Bronchial epithelial cell (primary cell): ENCODE data around the gene IGFBP4. TPM values are rescaled to one million over a fixed set of nuclear protein-coding genes. Genes with fewer than 3 reads are reported as not detected.
"Not testable (repeated sequence)": the region's sequence is repeated elsewhere in the genome, so short reads cannot be mapped to it uniquely, and the experiment has no call there.

Experiments used
- DNase-seq: peaks from one replicate; pipeline ENCODE4 v3.0.0-alpha.2; 2010; ENCODE audit warnings: low read depth
- FAIRE-seq: peaks from 2 replicates; lab custom pipeline; 2011; peaks lifted over from hg19 to GRCh38; lab: Jason Lieb, UNC
- H3K27me3 ChIP-seq: 2 replicates; pipeline ENCODE4 v1.5.1; 2011; ENCODE audit warnings: low read length; ENCODE audit not compliant: control insufficient read depth, insufficient read depth
- H3K36me3 ChIP-seq: 2 replicates; pipeline ENCODE4 v1.5.1; 2011; ENCODE audit warnings: low read length; ENCODE audit not compliant: control insufficient read depth, insufficient read depth
- H3K4me3 ChIP-seq: 2 replicates; pipeline ENCODE4 v1.5.1; 2011; ENCODE audit warnings: mild to moderate bottlenecking, low read depth, low read length, control low read depth
- CTCF ChIP-seq: IDR thresholded peaks from 2 replicates; pipeline ENCODE4 v1.5.1; 2011; ENCODE audit warnings: mild to moderate bottlenecking, moderate library complexity, low read length, control low read depth, inconsistent platforms; ENCODE audit not compliant: insufficient read depth, severe bottlenecking
- total RNA-seq: library from RNA; depleted of rRNA; stranded (reverse); fragments of >200 nt; gene quantifications from 2 replicates; pipeline ENCODE4 v1.2.1, GENCODE V29; 2014

The IGFBP4 gene
- 17.3 and 21.9 TPM in 2 replicates for total RNA-seq

GRCh38 chr17:40443196-40443987, at the start of gene IGFBP4:
Gene IGFBP4, plus strand, starts transcription at chr17:40443450. Its CDS starts 286 bp downstream, at chr17:40443736.
- Histone ChIP-seq H3K4me3 (peak within 1 kb of the TSS; percentile 48), H3K27me3 (peaks cover 2% of the 10 kb centered on the region), H3K36me3 (no peaks in the 10 kb centered on the region)
- peak; percentile 37 for DNase-seq
- TF ChIP-seq CTCF: peak; percentile 72
- FAIRE-seq: no peak

DNA sequence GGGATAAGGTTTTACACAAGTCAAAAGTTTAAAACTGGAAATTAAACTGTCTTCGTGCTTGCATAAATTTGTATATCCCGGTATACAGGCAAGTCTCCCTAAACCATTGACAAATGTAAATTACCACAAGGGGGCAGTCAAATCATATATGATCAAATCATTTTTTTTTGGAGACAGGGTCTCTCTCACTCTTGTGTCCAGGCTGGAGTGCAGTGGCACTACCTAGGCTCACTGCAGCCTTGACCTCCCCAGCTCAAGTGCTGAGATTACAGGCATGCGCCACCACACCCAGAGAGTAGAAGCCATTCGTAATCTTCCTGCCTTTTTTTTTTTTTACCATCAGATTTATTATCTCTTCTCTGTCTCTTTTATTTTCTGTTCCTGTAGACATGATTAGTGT, 44.1 kb upstream of the IGFBP4 start:
- H3K4me3 ChIP-seq: no peak overlapping the region
- no peaks in the 10 kb centered on the region for H3K36me3 ChIP-seq
- no peaks in the 10 kb centered on the region for H3K27me3 ChIP-seq
- DNase-seq (peak; percentile 61), FAIRE-seq (no peak)
- TF ChIP-seq CTCF: peak; percentile 37

DNA sequence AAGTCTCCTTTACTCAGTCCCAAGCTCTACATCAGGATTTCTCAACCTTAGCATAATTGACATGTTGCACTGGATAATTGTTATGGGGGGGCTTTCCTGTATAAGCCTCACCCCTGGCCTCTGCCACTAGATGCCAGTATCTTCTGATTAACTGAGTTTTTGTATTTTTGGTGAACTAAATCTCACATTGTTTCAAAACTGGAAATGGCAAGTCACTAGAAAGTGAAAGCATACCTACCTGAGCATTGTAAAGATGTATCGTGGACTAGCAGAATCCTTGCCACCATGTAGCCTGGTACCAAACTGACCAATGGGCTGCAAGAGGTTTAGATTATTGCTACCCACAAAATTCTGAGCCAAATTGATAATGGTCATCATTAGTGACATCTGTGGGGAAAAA, 40.6 kb upstream of the IGFBP4 start:
- H3K36me3 ChIP-seq: no peaks in the 10 kb centered on the region
- TF ChIP-seq CTCF: no peak
- no peaks in the 10 kb centered on the region for H3K27me3 ChIP-seq
- DNase-seq: no peak
- no peak overlapping the region for H3K4me3 ChIP-seq
- no peak for FAIRE-seq

DNA sequence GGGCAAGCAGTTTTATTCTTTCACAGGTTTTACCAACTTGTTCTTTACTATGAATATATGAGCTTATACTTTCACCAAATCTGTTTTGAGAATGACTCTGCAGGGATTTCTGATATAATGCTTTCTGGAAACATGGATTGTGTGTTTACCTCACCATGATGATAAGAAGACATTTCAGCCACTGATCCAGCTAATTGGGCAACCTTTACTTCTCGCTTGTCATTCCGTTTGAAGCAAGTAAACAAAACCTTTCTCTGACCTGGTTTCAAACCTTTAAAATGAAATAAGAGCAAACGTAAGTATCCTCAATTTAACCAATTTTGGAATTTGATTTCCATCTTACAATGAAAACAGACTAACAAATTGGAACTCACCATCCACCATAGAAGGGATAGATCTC, 39.2 kb upstream of the IGFBP4 start:
- no peak for TF ChIP-seq CTCF
- no peak for FAIRE-seq
- Histone ChIP-seq H3K27me3 (no peaks in the 10 kb centered on the region), H3K4me3 (no peak overlapping the region), H3K36me3 (no peaks in the 10 kb centered on the region)
- no peak for DNase-seq

DNA sequence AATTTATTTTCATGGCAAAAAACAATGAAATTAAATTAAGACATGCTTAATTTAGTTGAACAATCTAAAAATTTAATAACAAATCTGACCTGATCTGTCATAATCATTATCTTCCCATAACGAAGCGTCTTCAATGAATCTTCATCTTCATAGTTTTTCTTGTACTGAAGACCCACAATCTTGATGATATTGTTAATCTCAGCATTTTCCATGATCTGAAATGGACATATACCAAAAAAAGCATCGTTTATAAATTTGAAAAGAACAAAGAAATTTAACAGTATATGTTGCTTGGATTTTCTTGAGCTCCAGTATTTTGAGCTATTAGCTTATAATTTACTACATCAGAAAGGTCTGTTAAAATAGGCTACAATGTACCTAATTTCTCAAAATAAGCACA, 35.8 kb upstream of the IGFBP4 start:
- H3K4me3 ChIP-seq: no peak overlapping the region
- no peak for FAIRE-seq
- H3K27me3 ChIP-seq: no peaks in the 10 kb centered on the region
- TF ChIP-seq CTCF: no peak
- no peak for DNase-seq
- H3K36me3 ChIP-seq: no peaks in the 10 kb centered on the region

- H3K27me3 ChIP-seq, H3K36me3 ChIP-seq, FAIRE-seq, DNase-seq, H3K4me3 ChIP-seq: not testable (repeated sequence)
Observed at GRCh38 chr17:40409540-40409939, 33.7 kb upstream of the IGFBP4 start.
